ENCODE results near the gene MARCHF11.

DNA sequence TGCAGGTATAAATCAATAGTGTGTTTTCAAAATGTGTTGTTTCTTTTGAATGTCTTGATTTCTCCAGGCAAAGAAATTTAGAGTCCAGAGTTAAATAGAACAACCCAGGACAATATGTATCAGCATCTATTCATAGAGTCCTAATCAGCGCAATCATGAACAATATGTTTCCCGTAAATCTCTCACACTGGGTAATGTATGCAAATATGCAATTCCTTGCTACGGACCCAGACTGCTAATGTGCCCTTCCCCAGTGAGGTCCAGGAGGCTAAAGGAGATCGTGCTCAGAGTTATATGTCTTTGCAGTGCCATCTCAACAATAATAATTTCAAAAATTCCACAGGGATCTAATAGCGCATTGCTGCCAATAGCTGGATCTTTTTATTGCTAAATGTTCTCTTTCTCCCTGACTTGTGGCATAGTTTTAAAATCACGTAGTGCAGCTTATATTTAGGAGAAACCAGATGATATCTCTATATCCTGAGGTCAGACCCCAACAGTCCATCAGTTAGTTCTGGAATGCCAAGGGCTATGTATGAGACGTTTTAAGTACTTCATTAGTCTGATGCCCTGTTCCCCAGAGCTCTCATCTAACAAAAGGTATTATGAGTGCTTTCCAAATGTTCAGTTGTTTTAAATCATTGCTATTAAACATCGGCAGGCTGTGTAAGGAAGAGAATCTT is 145.1 kb downstream of the MARCHF11 start:
- TF ChIP-seq, protein P1, sequence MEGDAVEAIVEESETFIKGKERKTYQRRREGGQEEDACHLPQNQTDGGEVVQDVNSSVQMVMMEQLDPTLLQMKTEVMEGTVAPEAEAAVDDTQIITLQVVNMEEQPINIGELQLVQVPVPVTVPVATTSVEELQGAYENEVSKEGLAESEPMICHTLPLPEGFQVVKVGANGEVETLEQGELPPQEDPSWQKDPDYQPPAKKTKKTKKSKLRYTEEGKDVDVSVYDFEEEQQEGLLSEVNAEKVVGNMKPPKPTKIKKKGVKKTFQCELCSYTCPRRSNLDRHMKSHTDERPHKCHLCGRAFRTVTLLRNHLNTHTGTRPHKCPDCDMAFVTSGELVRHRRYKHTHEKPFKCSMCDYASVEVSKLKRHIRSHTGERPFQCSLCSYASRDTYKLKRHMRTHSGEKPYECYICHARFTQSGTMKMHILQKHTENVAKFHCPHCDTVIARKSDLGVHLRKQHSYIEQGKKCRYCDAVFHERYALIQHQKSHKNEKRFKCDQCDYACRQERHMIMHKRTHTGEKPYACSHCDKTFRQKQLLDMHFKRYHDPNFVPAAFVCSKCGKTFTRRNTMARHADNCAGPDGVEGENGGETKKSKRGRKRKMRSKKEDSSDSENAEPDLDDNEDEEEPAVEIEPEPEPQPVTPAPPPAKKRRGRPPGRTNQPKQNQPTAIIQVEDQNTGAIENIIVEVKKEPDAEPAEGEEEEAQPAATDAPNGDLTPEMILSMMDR (IDR thresholded peaks at IDR 0.05), result no peak
- no peak for TF ChIP-seq EP300 (IDR thresholded peaks at IDR 0.05)
- TF ChIP-seq POLR2A (IDR thresholded peaks at IDR 0.05), result no peak
